ENCODE data around the gene CCNY. TPM values are rescaled to one million over a fixed set of nuclear protein-coding genes. Genes with fewer than 3 reads are reported as not detected.

The CCNY gene
- total RNA-seq, 1 donor: 35.0 TPM

DNA sequence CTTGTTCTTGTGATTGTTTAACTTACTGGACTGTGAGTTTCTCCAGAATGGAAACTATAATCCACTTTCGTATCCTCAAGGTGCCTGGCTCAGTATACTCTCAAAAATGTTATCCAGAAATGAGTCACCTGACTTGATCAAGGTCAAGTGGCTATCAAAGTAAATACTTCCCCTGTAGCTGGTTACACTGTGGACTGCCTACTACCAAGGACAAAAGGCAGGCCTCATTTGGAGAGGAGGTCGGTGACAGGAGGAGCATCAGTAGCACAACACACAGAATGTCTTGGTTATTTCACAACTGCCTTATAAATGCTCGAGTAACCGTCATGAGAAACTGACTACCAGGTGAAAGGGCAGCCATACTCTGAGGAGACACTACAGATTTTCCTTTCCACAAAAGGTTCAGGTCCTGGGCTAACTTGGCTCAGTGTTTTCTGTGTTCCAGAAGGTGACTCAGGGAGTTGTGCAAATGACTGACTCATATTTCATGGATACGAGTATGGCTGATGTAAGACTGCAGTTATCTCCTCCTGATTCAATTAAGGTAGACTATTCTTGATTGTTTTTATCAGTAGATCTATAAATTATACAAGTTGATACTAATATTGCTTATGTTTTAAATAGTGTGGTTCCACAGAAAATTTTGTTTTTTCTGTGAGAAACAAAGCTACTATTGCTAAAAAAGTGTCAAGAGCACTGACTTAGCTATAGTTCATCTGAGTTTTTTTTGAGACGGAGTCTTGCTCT, 4.2 kb upstream of the CCNY start:
- TF ChIP-seq, protein P1, sequence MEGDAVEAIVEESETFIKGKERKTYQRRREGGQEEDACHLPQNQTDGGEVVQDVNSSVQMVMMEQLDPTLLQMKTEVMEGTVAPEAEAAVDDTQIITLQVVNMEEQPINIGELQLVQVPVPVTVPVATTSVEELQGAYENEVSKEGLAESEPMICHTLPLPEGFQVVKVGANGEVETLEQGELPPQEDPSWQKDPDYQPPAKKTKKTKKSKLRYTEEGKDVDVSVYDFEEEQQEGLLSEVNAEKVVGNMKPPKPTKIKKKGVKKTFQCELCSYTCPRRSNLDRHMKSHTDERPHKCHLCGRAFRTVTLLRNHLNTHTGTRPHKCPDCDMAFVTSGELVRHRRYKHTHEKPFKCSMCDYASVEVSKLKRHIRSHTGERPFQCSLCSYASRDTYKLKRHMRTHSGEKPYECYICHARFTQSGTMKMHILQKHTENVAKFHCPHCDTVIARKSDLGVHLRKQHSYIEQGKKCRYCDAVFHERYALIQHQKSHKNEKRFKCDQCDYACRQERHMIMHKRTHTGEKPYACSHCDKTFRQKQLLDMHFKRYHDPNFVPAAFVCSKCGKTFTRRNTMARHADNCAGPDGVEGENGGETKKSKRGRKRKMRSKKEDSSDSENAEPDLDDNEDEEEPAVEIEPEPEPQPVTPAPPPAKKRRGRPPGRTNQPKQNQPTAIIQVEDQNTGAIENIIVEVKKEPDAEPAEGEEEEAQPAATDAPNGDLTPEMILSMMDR (IDR thresholded peaks at IDR 0.05; ENCODE audit: insufficient read depth, low read depth, low read length): no peak
- peak; percentile 94 for DNase-seq (ENCODE audit: low read depth)
- H3K4me3 ChIP-seq (ENCODE audit: low read depth, low read length): no peak overlapping the region

DNA sequence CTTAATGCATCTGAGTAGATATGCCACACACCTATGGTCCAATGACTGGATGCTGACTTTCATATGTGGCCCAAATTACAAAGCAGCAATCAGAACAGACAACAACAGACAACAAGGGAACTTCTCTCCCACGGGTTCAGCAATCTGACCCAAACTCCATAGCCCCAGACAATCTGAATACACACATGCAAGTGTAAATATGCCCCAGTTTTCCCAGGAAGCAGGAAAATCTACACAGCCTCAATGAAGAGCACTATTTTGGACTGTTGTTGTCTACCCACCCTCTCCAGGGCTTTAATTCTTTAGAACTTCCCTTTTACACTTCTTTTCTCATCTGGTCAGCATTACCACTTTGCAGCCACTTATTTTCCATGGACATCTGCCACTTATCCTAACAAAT, 2.0 kb upstream of the CCNY start:
- DNase-seq (ENCODE audit: low read depth): no peak
- no peak overlapping the region for H3K4me3 ChIP-seq (ENCODE audit: low read depth, low read length)
- TF ChIP-seq, protein P1 (IDR thresholded peaks at IDR 0.05; ENCODE audit: insufficient read depth, low read depth, low read length): no peak

DNA sequence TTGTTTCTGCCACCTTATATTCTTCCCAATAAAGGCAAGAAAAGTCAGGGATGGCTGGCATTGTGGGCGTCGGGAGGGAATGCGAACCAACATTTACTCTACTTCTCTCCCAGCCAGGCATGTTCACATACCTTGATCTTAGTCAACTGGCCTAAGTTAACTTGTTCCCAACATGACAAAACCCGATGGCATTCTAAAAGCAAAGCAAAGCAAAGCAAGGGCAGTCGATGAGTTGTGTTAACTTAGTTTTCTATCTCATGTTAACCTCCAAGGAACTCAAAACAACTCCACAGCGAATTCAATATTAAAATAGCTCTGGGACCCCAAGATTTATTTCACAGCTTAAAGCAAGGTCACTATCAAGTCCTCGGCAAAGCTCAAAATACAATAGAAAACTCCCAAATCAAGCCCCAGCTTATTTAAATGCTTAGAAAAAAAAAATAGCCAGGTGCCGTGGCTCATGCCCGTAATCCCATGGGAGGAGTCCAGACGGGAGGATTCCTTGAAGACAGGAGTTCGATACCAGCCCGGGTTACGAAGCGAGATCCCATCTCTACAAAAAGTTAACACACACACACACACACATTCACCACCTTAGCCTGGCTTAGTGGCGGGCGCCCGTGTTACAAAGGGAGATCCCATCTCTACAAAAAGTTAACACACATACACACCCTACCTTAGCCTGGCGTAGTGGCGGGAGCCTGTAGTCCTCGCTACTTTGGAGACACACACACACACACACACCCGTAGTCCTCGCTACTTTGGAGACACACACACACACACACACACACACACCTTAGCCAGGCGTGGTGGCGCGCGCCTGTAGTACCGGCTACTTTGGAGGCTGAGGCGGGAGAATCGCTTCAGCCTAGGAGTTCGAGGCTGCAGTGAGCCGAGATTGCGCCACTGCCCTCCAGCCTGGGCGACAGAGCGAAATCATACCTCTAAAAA, 901 bp upstream of the CCNY start:
- TF ChIP-seq, protein P1 (IDR thresholded peaks at IDR 0.05; ENCODE audit: insufficient read depth, low read depth, low read length): no peak
- no peak for DNase-seq (ENCODE audit: low read depth)
- peak overlapping the region; percentile 83 for H3K4me3 ChIP-seq (ENCODE audit: low read depth, low read length)

DNA sequence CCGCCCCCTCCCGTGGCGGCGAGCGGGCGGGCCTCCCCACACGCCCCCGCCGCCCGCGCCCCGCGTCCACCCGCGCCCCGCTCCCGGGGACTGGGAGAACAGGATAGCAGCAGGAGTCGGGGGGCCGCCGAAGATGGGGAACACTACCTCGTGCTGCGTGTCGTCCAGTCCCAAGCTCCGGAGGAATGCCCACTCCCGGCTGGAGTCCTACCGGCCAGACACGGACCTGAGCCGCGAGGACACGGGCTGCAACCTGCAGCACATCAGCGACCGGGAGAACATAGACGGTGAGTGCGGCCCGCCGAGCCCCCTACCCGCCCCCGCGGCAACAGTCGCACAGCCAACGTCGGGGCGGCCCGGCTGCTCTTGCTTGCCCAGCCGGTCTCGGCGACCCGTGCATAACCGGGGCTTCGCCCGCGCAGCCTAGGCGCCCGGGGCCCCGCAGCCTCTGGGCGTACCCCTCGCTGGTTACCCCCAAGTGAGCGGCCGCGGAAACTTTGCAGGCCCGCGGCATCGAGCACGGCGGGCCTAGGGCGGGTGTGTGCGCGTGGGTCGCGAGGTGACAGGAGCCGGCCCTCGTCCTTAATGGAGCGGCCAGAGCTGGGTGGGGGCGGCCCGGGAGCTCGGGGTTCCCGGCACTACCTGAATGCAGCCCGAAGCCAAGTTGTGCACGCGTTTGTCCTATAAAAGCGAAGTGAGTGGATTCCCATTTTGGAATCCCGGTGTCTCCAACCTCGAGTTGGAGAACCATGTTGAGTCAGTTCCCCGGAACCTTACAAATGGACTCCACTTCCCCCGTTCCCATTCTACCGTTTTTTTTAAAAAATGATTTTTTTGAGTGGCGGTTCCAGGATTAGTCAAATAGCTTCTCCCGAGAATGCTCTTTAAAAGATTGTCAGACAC, 863 bp downstream of the CCNY start:
- DNase-seq (ENCODE audit: low read depth): no peak
- TF ChIP-seq, protein P1 (IDR thresholded peaks at IDR 0.05; ENCODE audit: insufficient read depth, low read depth, low read length): no peak
- peak overlapping the region; percentile 84 for H3K4me3 ChIP-seq (ENCODE audit: low read depth, low read length)

DNA sequence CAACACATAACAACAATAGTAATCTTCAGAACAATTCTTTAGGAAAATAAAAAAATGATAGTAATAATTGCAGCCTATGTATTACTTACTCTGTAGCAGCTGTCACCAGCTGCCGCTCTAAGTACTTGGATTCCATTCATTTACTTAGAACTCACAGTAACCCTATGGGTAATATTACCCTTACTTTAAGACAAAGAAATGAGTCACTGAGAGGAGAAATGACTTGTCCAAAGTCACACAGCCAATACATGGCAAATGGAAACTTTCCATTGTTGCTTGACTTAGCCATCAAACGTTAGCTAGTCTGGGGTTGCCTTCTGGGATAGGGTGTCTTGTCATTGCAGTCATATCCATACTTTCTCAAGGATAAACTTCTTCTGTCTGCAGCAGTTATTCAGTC, 3.6 kb downstream of the CCNY start:
- TF ChIP-seq, protein P1 (IDR thresholded peaks at IDR 0.05; ENCODE audit: insufficient read depth, low read depth, low read length): no peak
- no peak for DNase-seq (ENCODE audit: low read depth)
- H3K4me3 ChIP-seq (ENCODE audit: low read depth, low read length): no peak overlapping the region

DNA sequence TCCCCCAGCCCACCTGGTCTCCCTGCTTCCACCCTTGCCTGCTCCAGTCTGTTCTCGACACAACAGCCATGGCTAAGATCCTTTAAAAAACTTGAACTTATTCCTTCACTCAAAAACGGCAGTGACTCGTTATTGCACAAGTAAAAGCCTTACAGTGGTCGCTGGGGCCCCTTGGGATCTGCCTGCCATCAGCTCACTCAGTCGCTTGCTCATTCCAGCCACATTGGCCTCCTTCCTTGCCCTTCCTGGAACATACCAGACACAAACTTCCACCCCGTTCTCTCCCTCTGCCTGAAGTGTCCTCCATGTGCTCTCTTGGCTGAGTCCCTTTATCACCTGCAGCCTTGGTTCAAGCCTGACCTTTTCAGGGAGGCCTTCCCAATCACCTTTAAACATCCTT, 4.7 kb downstream of the CCNY start:
- no peak overlapping the region for H3K4me3 ChIP-seq (ENCODE audit: low read depth, low read length)
- TF ChIP-seq, protein P1 (IDR thresholded peaks at IDR 0.05; ENCODE audit: insufficient read depth, low read depth, low read length): no peak
- no peak for DNase-seq (ENCODE audit: low read depth)

Measured in fibroblast of villous mesenchyme (primary cell).